BLaER1 (cell line): Measurements from ENCODE around the gene CPB1.
"Not testable (repeated sequence)": the region's sequence is repeated elsewhere in the genome, so short reads cannot be mapped to it uniquely, and the experiment has no call there.

Source experiments
- H3K27ac ChIP-seq: shearing (Covaris generic); formaldehyde crosslinking; 2 replicates; pipeline ENCODE4 v1.8.1; 2022
- H3K27me3 ChIP-seq: shearing (Covaris generic); formaldehyde crosslinking; 2 replicates; pipeline ENCODE4 v1.8.1; 2022
- H3K36me3 ChIP-seq: shearing (Covaris generic); formaldehyde crosslinking; 2 replicates; pipeline ENCODE4 v1.8.1; 2022
- H3K4me1 ChIP-seq: shearing (Covaris generic); formaldehyde crosslinking; 2 replicates; pipeline ENCODE4 v1.8.1; 2022
- H3K4me2 ChIP-seq: shearing (Covaris generic); formaldehyde crosslinking; 2 replicates; pipeline ENCODE4 v1.8.1; 2022
- H3K4me3 ChIP-seq: shearing (Covaris generic); formaldehyde crosslinking; 2 replicates; pipeline ENCODE4 v1.8.1; 2022
- H3K9ac ChIP-seq: shearing (Covaris generic); formaldehyde crosslinking; 2 replicates; pipeline ENCODE4 v1.8.1; 2022
- H3K9me3 ChIP-seq: shearing (Covaris generic); formaldehyde crosslinking; 2 replicates; pipeline ENCODE4 v1.8.1; 2022
- H4K20me1 ChIP-seq: shearing (Covaris generic); formaldehyde crosslinking; 2 replicates; pipeline ENCODE4 v1.8.1; 2022
- Cebpa-rat ChIP-seq: shearing (Covaris generic); IDR thresholded peaks from 2 replicates; pipeline ENCODE4 v1.8.1; 2022

CPB1 gene

DNA sequence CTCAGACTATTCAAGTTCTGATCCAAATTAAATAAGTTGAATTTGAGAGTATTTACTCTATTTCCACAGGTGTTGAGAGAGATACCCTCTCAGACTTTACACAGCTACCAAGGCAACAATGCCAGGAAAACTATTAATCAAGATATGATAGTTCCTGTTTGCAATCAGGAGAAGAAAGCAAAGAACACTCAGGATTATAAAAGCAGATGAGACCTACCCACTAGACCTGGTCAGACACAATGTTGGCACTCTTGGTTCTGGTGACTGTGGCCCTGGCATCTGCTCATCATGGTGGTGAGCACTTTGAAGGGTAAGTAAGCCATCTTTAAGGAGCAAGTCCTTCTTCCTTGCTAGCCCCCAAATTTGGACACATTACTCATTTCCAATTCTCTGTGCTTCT is at the start of gene CPB1:
Gene CPB1 (plus strand): TSS at position 227 of the 400 bp plus-strand sequence. CDS start 13 bp downstream, at position 240.
- no peak within 1 kb of the TSS for H3K27ac ChIP-seq
- no peak within 1 kb of the TSS for H3K4me3 ChIP-seq
- no peak within 1 kb of the TSS for H3K9ac ChIP-seq
- H4K20me1 ChIP-seq, result no peaks in the 10 kb centered on the region
- no peaks in the 10 kb centered on the region for H3K27me3 ChIP-seq
- no peaks in the 10 kb centered on the region for H3K4me1 ChIP-seq
- TF ChIP-seq Cebpa-rat, result no peak
- no peaks in the 10 kb centered on the region for H3K36me3 ChIP-seq
- no peaks in the 10 kb centered on the region for H3K9me3 ChIP-seq
- no peak within 1 kb of the TSS for H3K4me2 ChIP-seq

- Histone ChIP-seq H3K36me3 (no peaks in the 10 kb centered on the region), H3K9me3 (no peaks in the 10 kb centered on the region), H4K20me1 (no peaks in the 10 kb centered on the region), H3K27ac (no peak overlapping the region), H3K27me3 (no peaks in the 10 kb centered on the region), H3K4me1 (no peaks in the 10 kb centered on the region), H3K4me3 (no peak overlapping the region), H3K9ac (no peak overlapping the region), H3K4me2 (no peak overlapping the region)
- no peak for TF ChIP-seq Cebpa-rat
These were observed 48.7 kb upstream of the CPB1 start for GRCh38 chr3:148778926-148779325.

DNA sequence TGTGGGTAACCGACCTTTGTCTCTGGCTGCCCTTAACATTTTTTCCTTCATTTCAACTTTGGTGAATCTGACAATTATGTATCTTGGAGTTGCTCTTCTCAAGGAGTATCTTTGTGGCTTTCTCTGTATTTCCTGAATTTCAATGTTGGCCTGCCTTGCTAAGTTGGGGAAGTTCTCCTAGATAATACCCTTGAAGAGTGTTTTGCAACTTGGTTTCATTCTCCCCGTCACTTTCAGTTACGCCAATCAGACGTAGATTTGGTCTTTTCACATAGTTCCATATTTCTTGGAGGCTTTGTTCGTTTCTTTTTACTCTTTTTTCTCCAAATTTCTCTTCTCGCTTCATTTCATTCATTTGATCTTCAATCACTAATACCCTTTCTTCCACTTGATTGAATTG is 42.6 kb upstream of the CPB1 start:
- not testable (repeated sequence) for H3K4me2 ChIP-seq, H3K9ac ChIP-seq, H3K9me3 ChIP-seq, H3K4me3 ChIP-seq, H4K20me1 ChIP-seq, H3K27me3 ChIP-seq, H3K36me3 ChIP-seq, H3K27ac ChIP-seq, H3K4me1 ChIP-seq

DNA sequence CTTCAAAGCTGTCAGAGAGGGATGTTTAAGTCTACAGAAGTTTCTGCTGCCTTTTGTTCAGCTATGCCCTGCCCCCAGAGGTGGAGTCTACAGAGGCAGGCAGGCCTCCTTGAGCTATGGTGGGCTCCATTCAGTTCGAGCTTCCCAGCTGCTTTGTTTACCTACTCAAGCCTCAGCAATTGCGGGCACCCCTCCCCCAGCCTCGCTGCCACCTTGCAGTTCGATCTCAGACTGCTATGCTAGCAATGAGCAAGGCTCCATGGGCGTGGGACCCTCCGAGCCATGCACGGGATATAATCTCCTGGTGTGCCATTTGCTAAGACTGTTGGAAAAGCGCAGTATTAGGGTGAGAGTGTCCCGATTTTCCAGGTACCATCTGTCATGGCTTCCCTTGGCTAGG is 41.5 kb upstream of the CPB1 start:
- not testable (repeated sequence) for H3K27me3 ChIP-seq, H3K36me3 ChIP-seq, H4K20me1 ChIP-seq, H3K4me3 ChIP-seq, H3K9ac ChIP-seq, H3K9me3 ChIP-seq, H3K4me1 ChIP-seq, H3K27ac ChIP-seq, H3K4me2 ChIP-seq

DNA sequence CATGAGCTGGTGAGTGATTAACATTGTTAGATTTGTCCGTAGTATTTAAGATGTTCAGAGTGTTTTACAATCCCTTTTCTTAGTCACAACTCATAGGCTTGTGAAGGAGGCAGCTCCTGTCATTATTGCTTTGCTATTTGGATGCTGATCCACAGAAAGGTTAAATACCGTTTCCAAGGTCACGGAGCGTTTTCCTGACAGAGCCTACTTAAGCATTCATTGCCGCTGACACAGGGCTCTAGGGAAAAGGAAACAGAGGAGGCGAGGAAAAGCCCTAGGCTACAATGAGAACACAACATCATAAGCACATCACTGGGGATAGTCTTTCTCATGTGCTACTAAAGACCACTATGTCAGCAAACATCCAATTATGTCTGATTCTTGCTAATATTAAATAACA is 38.5 kb upstream of the CPB1 start:
- TF ChIP-seq Cebpa-rat, result no peak
- H3K4me2 ChIP-seq, result no peak overlapping the region
- no peaks in the 10 kb centered on the region for H4K20me1 ChIP-seq
- no peaks in the 10 kb centered on the region for H3K27me3 ChIP-seq
- no peak overlapping the region for H3K4me3 ChIP-seq
- no peaks in the 10 kb centered on the region for H3K36me3 ChIP-seq
- no peak overlapping the region for H3K9ac ChIP-seq
- H3K9me3 ChIP-seq, result no peaks in the 10 kb centered on the region
- no peaks in the 10 kb centered on the region for H3K4me1 ChIP-seq
- no peak overlapping the region for H3K27ac ChIP-seq

DNA sequence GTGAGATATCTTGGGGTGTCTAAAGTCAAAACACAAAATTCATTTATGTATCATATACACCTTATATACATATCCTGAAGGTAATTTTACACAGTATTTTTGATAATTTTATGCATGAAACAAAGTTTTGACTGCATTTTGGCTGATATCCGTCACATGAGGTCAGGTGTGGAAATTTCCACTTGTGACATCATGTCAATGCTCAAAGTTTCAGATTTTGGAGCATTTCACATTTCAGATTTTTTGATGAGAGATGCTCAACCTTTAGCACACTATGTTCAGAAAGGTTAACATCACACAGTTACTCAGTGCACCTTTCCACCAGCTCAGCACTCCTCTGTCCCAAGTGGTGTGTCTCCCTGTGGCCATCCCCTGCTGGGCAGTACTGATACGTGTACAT is 37.7 kb upstream of the CPB1 start:
- Histone ChIP-seq H3K27ac (no peak overlapping the region), H4K20me1 (no peaks in the 10 kb centered on the region), H3K4me3 (no peak overlapping the region), H3K4me2 (no peak overlapping the region), H3K27me3 (no peaks in the 10 kb centered on the region), H3K9me3 (no peaks in the 10 kb centered on the region), H3K36me3 (no peaks in the 10 kb centered on the region), H3K9ac (no peak overlapping the region), H3K4me1 (no peaks in the 10 kb centered on the region)
- TF ChIP-seq Cebpa-rat, result no peak

GRCh38 chr3:148790370-148790769 is 37.2 kb upstream of the CPB1 start:
- Histone ChIP-seq H3K4me1 (no peaks in the 10 kb centered on the region), H3K4me2 (no peak overlapping the region), H3K9me3 (no peaks in the 10 kb centered on the region), H3K4me3 (no peak overlapping the region), H3K9ac (no peak overlapping the region), H4K20me1 (no peaks in the 10 kb centered on the region), H3K27ac (no peak overlapping the region), H3K27me3 (no peaks in the 10 kb centered on the region), H3K36me3 (no peaks in the 10 kb centered on the region)
- no peak for TF ChIP-seq Cebpa-rat

GRCh38 chr3:148790851-148791735 is 36.5 kb upstream of the CPB1 start:
- TF ChIP-seq Cebpa-rat, result no peak
- Histone ChIP-seq H4K20me1 (no peaks in the 10 kb centered on the region), H3K9ac (no peak overlapping the region), H3K4me1 (no peaks in the 10 kb centered on the region), H3K9me3 (no peaks in the 10 kb centered on the region), H3K36me3 (no peaks in the 10 kb centered on the region), H3K4me2 (no peak overlapping the region), H3K27ac (no peak overlapping the region), H3K4me3 (no peak overlapping the region), H3K27me3 (no peaks in the 10 kb centered on the region)

DNA sequence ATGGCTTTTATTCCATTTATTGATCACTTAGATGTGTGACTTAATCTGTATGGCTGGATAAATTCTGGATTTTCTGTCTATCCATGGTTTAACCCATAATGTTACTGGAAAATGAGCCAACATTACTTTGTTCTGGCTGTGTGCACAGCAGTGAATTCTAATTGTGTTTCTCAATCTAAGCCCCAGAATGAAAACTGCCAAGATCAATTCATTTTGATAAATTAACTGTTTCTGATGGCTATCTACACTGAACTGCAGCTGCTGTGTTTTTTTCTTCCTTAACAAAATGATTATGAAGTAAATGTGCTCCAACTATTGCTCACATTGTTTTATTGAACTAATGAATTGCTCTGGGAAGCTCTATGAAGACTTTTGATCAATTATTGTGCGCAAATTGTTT is 35.7 kb upstream of the CPB1 start:
- Histone ChIP-seq H3K9ac (no peak overlapping the region), H3K4me3 (no peak overlapping the region), H3K27ac (no peak overlapping the region), H4K20me1 (no peaks in the 10 kb centered on the region), H3K27me3 (no peaks in the 10 kb centered on the region), H3K9me3 (no peaks in the 10 kb centered on the region), H3K4me1 (no peaks in the 10 kb centered on the region), H3K4me2 (no peak overlapping the region), H3K36me3 (no peaks in the 10 kb centered on the region)
- no peak for TF ChIP-seq Cebpa-rat

- H3K27me3 ChIP-seq, result no peaks in the 10 kb centered on the region
- TF ChIP-seq Cebpa-rat, result no peak
- H3K4me1 ChIP-seq, result no peaks in the 10 kb centered on the region
- no peaks in the 10 kb centered on the region for H4K20me1 ChIP-seq
- H3K9ac ChIP-seq, result no peak overlapping the region
- no peak overlapping the region for H3K4me2 ChIP-seq
- no peaks in the 10 kb centered on the region for H3K36me3 ChIP-seq
- H3K27ac ChIP-seq, result no peak overlapping the region
- no peaks in the 10 kb centered on the region for H3K9me3 ChIP-seq
- no peak overlapping the region for H3K4me3 ChIP-seq
These were observed 35.1 kb upstream of the CPB1 start for GRCh38 chr3:148792516-148792915.

DNA sequence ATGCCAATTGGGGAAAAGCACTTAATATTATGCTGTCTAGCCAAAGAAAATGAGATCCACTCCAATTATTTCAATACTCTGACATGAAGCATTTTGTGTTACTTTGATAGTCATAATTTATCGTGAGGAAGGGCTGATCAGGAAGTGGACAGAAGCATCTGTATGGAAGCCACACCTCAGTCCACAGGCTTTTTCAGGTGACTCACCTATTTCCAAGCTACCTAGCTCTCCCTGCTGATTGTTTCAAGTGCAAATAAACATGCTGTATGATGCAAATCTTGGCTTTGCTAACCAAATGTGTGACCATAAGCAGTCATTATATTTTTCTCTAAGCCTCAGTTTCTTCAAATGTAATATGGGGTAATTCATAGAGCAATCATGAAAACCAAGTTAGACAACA is 30.8 kb upstream of the CPB1 start:
- Histone ChIP-seq H3K4me3 (no peak overlapping the region), H3K36me3 (no peaks in the 10 kb centered on the region), H4K20me1 (no peaks in the 10 kb centered on the region), H3K4me2 (no peak overlapping the region), H3K4me1 (no peaks in the 10 kb centered on the region), H3K27me3 (no peaks in the 10 kb centered on the region), H3K9me3 (no peaks in the 10 kb centered on the region), H3K27ac (no peak overlapping the region), H3K9ac (no peak overlapping the region)
- TF ChIP-seq Cebpa-rat, result no peak
